GM18526 (cell line): ENCODE results near the gene ARRB1.

Source experiments
- POLR2A ChIP-seq: IDR thresholded peaks from 3 replicates; pipeline ENCODE4 v1.6.1; 2011; ENCODE audit not compliant: insufficient read length; ENCODE audit errors: extremely low read depth

The ARRB1 gene

GRCh38 chr11:75265851-75266531 is 85.5 kb downstream of the ARRB1 start:
- TF ChIP-seq POLR2A: no peak

GRCh38 chr11:75264971-75265370 is 86.5 kb downstream of the ARRB1 start:
- TF ChIP-seq POLR2A: no peak

- TF ChIP-seq POLR2A: no peak
Observed at GRCh38 chr11:75264356-75264755, 87.1 kb downstream of the ARRB1 start.

GRCh38 chr11:75263944-75264349 is 87.5 kb downstream of the ARRB1 start:
- TF ChIP-seq POLR2A: no peak

- no peak for TF ChIP-seq POLR2A
Observed at GRCh38 chr11:75262961-75263852, 88.3 kb downstream of the ARRB1 start.

GRCh38 chr11:75262436-75262835 is 89.0 kb downstream of the ARRB1 start:
- no peak for TF ChIP-seq POLR2A

GRCh38 chr11:75261902-75262361 is 89.5 kb downstream of the ARRB1 start:
- no peak for TF ChIP-seq POLR2A

- no peak for TF ChIP-seq POLR2A
Observed at GRCh38 chr11:75260396-75261170, 90.9 kb downstream of the ARRB1 start.

GRCh38 chr11:75254326-75254725 is 97.1 kb downstream of the ARRB1 start:
- TF ChIP-seq POLR2A: no peak

- TF ChIP-seq POLR2A: no peak
Observed at GRCh38 chr11:75249704-75250103, 101.8 kb downstream of the ARRB1 start.

- TF ChIP-seq POLR2A: no peak
Observed at GRCh38 chr11:75248924-75249256, 102.6 kb downstream of the ARRB1 start.

- TF ChIP-seq POLR2A: no peak
Observed at GRCh38 chr11:75246671-75247350, 104.7 kb downstream of the ARRB1 start.

- no peak for TF ChIP-seq POLR2A
Observed at GRCh38 chr11:75246006-75246670, 105.3 kb downstream of the ARRB1 start.

GRCh38 chr11:75245356-75246005 is 106.0 kb downstream of the ARRB1 start:
- TF ChIP-seq POLR2A: no peak
